Measurements from ENCODE around the gene FAM222B. TPM values are rescaled to one million over a fixed set of nuclear protein-coding genes. Genes with fewer than 3 reads are reported as not detected.
A peak's percentile ranks its signal among the peaks of the same experiment; 100 is the strongest.

Gene FAM222B
- total and polyA plus RNA-seq, 2 experiments from 2014 or later, result 63.7 to 78.5 TPM

DNA sequence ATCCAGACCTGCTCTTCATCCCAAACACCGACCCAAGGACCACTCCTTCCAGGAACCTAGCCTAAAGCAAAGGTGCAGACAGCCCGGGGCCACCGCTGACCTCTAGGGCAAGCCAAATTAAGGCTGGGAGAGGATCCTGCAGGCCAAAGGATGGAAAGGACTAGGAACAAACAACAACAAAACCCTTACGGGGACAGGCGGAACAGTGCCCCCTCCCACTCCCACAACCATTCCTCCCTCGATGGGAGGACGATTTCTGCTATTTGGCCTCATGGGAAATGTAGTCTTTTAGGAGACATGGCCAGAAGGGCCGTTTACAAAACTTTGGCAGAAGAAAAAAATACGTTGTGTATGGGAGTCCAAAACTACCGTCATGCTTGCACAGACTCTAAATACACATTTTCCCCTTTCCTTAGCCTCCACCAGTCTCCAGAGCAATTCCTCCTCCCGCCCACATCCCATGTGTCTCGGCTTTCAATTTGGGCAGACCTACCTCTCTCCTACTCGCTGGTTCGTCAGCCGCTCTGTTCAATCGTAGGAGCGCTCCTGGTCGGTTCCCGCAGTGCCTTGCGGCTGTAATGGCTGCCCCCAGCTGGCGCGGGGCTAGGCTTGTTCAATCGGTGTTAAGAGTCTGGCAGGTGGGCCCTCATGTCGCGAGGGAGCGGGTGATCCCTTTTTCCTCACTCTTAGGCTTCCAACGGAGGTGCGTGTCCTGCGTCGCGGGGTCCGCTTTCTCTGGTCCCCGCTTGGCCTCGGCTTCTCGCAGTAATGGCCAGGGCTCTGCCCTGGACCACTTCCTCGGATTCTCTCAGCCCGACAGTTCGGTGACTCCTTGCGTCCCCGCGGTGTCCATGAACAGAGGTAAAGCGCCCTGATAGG is 12.1 kb upstream of the FAM222B start, which contains the start of gene ERAL1 (continued):
- TF ChIP-seq, protein P1, sequence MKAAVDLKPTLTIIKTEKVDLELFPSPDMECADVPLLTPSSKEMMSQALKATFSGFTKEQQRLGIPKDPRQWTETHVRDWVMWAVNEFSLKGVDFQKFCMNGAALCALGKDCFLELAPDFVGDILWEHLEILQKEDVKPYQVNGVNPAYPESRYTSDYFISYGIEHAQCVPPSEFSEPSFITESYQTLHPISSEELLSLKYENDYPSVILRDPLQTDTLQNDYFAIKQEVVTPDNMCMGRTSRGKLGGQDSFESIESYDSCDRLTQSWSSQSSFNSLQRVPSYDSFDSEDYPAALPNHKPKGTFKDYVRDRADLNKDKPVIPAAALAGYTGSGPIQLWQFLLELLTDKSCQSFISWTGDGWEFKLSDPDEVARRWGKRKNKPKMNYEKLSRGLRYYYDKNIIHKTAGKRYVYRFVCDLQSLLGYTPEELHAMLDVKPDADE (IDR thresholded peaks at IDR 0.05), result peak; percentile 76

DNA sequence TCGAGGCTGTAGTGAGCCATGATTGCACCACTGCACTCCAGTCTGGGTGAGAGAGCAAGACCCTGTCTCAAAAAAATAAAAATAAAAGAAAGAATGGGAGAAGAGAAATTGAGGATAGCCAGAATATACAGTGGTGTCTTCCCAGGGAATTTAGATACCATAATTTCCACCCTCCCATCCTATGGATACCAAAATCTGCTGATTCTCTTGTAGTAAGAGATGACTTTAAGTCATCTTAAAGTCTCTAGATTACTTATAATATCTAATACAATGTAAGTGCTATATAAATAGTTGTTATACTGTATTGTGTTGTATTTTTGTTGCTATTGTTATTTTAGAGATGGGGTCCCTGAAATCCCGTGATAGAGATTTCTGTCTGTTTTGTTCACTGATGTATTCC is 10.7 kb upstream of the FAM222B start:
- H3K4me1 Mint-ChIP-seq, result peaks cover 4% of the 10 kb centered on the region; the same call in 2 of the 3 replicates
- Histone ChIP-seq H2AFZ (no peak overlapping the region), H3K4me1 (ENCODE audit: insufficient read depth) (peaks cover 4% of the 10 kb centered on the region), H3K9me2 (ENCODE audit: insufficient read depth) (no peaks in the 10 kb centered on the region), H3K79me2 (replicated peaks; ENCODE audit: insufficient read depth) (peaks cover 13% of the 10 kb centered on the region), H3K27me3 (ENCODE audit: insufficient read depth) (no peaks in the 10 kb centered on the region), H3K27ac (ENCODE audit: low read depth) (no peak overlapping the region), H3K4me3 (no peak overlapping the region), H4K20me1 (replicated peaks; ENCODE audit: insufficient read depth) (no peaks in the 10 kb centered on the region), H3K36me3 (ENCODE audit: insufficient read depth) (no peaks in the 10 kb centered on the region), H3K4me2 (no peak overlapping the region), H3F3A (replicated peaks; ENCODE audit: low read depth) (0 out of 2 replicates have a peak, but pooled peaks cover 9% of the 10 kb centered on the region)
- peaks cover 10% of the 10 kb centered on the region for H3K27me3 Mint-ChIP-seq (ENCODE audit: insufficient read depth, low read depth, poor library complexity)
- peaks cover 21% of the 10 kb centered on the region for H3K36me3 Mint-ChIP-seq (ENCODE audit: low read depth)
- DNase-seq (ENCODE audit: low spot score), result no peak
- no peak overlapping the region for H3K27ac Mint-ChIP-seq
- H3K4me3 Mint-ChIP-seq, result peak overlapping the region; percentile 38; the same call in 2 of the 3 replicates
- H3K9me3 Mint-ChIP-seq, result no peaks in the 10 kb centered on the region
- ATAC-seq, result no peak
- TF ChIP-seq EZH2 (IDR thresholded peaks at IDR 0.05; ENCODE audit: low read depth, unreplicated experiment) (no peak), ZNF462 (CRISPR knock-in tag; IDR thresholded peaks at IDR 0.05) (no peak), REST (IDR thresholded peaks at IDR 0.05; ENCODE audit: unreplicated experiment) (no peak), STAT1 (IDR thresholded peaks at IDR 0.05; ENCODE audit: unreplicated experiment) (no peak), EZH2phosphoT487 (IDR thresholded peaks at IDR 0.05; ENCODE audit: unreplicated experiment) (no peak), NANOG (IDR thresholded peaks at IDR 0.05; ENCODE audit: borderline replicate concordance) (no peak), JUNB (IDR thresholded peaks at IDR 0.05; ENCODE audit: unreplicated experiment) (no peak)
